Esophagus (tissue), 2 donors: Measurements from ENCODE around the gene TRPC5OS. TPM values are rescaled to one million over a fixed set of nuclear protein-coding genes. Genes with fewer than 3 reads are reported as not detected.

ENCODE experiments used
- H3K27ac ChIP-seq, 2 donors: one replicate each; pipeline ENCODE4 v1.5.1; 2013; ENCODE audit warnings: low read depth in 2 of 2, mild to moderate bottlenecking in 2 of 2, inconsistent platforms in 1 of 2, low read length in 1 of 2, moderate library complexity in 1 of 2
- H3K27me3 ChIP-seq, 2 donors: one replicate each; pipeline ENCODE4 v1.6.1; 2013; ENCODE audit warnings: low read length in 2 of 2, control low read depth in 1 of 2, mild to moderate bottlenecking in 1 of 2; ENCODE audit not compliant: insufficient read depth in 2 of 2, control insufficient read depth in 1 of 2
- H3K36me3 ChIP-seq, 2 donors: one replicate each; pipeline ENCODE4 v1.6.1; 2013; ENCODE audit warnings: low read length in 1 of 2; ENCODE audit not compliant: control insufficient read depth in 2 of 2, insufficient read depth in 2 of 2
- H3K4me1 ChIP-seq, 2 donors: one replicate each; pipeline ENCODE4 v1.6.1; 2013; ENCODE audit warnings: low read length in 1 of 2; ENCODE audit not compliant: control insufficient read depth in 2 of 2, insufficient read depth in 2 of 2
- H3K4me3 ChIP-seq, 2 donors: one replicate each; pipeline ENCODE4 v1.5.1; 2013; ENCODE audit warnings: low read length in 2 of 2, mild to moderate bottlenecking in 2 of 2, low read depth in 1 of 2, moderate library complexity in 1 of 2
- H3K9me3 ChIP-seq, 2 donors: one replicate each; pipeline ENCODE4 v1.6.1; 2013; ENCODE audit warnings: mild to moderate bottlenecking in 2 of 2, low read depth in 1 of 2, low read length in 1 of 2, moderate library complexity in 1 of 2; ENCODE audit not compliant: control insufficient read depth in 2 of 2, insufficient read depth in 1 of 2
- WGBS, 2 donors: extraction: QIAGEN DNeasy Blood & Tissue Kit; methylation state at CpG; one replicate each; pipeline ENCODE4 v1.1.7; 2013; 5-methylcytosine and 5-hydroxymethylcytosine counted together
- polyA plus RNA-seq, 2 donors: library from polyadenylated mRNA; stranded (reverse); fragments of 200-250 nt; gene quantifications; one replicate each; pipeline ENCODE4 v1.2.3, GENCODE V29; 2013
- donor health status: healthy with polysubstance abuse.
- donor health status: Bipolar disorder and iron deficiency.

TRPC5OS gene
- polyA plus RNA-seq = not detected

DNA sequence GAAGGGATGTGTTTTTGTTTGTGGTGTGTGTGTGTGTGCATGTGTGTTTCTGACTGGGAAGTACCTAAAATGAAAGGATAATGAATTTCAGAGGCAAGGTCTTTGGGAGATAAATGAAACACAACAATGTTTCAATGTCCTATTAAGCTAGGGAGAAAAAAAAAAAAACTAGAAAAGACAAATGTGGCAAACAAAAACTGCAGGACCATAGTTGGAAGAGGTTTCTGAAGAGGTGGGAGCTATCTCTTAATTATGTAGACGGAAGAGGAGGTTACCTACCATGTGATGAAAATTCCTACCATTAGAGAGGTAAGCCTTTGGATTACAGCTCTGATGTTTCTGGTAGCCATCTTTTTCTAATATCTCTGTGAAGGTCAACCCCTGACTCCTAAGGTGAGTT, at the start of gene TRPC5OS:
TRPC5OS (plus strand) TSS at position 301 of the 400 bp plus-strand sequence. CDS start 25,669 bp downstream, outside the sequence.
- no peaks in the 10 kb centered on the region for H3K36me3 ChIP-seq
- H3K9me3 ChIP-seq = no peaks in the 10 kb centered on the region
- WGBS, 2 donors = 68 to 89% methylated on average over 1 of the region's 1 CpG
- H3K27me3 ChIP-seq = peaks cover 0 to 5% of the 10 kb centered on the region in 2 donors
- H3K27ac ChIP-seq = no peak within 1 kb of the TSS
- H3K4me3 ChIP-seq = no peak within 1 kb of the TSS
- no peaks in the 10 kb centered on the region for H3K4me1 ChIP-seq

DNA sequence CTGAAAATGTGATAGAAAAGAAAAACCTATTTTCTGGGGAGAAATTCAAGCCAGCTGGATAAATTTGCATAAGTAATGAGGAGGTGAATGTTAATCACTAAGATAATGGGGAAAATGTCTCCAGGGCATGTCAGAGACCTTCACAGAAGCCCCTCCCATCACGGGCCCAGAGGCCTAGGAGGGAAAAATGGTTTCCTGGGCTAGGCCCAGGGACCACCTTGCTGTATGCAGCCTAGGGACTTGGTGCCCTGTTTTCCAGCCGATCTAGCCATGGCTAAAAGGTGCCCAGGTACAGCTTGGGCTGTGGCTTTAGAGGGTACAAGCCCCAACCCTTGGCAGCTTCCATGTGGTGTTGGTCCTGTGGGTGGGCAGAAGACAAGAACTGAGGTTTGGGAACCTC, 46.6 kb upstream of the TRPC5OS start:
- Histone ChIP-seq H3K36me3 (no peaks in the 10 kb centered on the region), H3K4me3 (no peak overlapping the region), H3K9me3 (no peaks in the 10 kb centered on the region), H3K27me3 (peaks cover 0 to 2% of the 10 kb centered on the region in 2 donors), H3K4me1 (no peaks in the 10 kb centered on the region), H3K27ac (no peak overlapping the region)
- 54 to 73% methylated on average over 2 of the region's 2 CpGs for WGBS, 2 donors

DNA sequence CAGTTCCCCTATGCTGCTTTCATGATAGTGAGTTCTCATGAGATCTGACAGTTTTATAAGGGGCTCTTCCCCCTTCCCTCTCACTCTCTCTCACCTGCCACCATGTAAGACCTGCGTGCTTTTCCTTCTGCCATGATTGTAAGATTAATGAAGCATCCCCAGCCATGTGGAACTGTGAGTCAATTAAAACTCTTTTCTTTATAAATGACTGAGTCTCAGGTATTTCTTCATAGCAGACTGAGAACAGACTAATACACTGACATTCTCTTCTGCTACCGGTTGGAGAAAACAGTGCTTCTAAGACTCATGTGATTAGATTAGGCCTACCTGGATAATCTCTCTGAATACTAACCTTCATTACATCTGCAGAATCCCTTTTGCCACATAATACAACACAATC, 45.4 kb upstream of the TRPC5OS start:
- Histone ChIP-seq H3K27ac (no peak overlapping the region), H3K4me1 (no peaks in the 10 kb centered on the region)
- 86% methylated on average over 2 of the region's 2 CpGs for WGBS, 2 donors

DNA sequence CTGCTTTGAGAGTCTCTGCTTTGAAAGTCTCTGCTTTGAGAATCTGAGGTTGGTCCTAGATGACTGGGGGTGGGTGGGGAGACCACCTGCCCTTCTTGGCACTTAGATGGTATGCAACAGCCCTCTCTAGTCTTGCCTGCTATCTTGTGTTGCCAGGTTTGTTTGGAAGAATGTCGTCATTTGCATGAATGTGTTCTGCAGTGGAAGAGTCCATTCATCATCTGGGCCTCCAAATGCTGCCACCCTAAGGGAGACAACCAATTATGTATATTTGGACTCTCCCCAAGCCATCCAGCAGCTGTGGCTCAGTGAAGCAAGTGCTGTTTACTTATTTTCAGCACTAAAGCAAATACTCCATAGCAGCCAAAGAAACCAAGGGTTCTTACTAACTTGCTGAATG, 44.6 kb upstream of the TRPC5OS start:
- no peak overlapping the region for H3K4me3 ChIP-seq
- peaks cover 0 to 2% of the 10 kb centered on the region in 2 donors for H3K27me3 ChIP-seq
- no peaks in the 10 kb centered on the region for H3K4me1 ChIP-seq
- 29 to 42% methylated on average over 1 of the region's 1 CpG for WGBS, 2 donors
- no peak overlapping the region for H3K27ac ChIP-seq
- no peaks in the 10 kb centered on the region for H3K9me3 ChIP-seq
- no peaks in the 10 kb centered on the region for H3K36me3 ChIP-seq

More for the DNA sequence above, 45.4 kb upstream of the TRPC5OS start:
- H3K27me3 ChIP-seq = peaks cover 0 to 2% of the 10 kb centered on the region in 2 donors
- no peak overlapping the region for H3K4me3 ChIP-seq
- H3K9me3 ChIP-seq = no peaks in the 10 kb centered on the region
- no peaks in the 10 kb centered on the region for H3K36me3 ChIP-seq

DNA sequence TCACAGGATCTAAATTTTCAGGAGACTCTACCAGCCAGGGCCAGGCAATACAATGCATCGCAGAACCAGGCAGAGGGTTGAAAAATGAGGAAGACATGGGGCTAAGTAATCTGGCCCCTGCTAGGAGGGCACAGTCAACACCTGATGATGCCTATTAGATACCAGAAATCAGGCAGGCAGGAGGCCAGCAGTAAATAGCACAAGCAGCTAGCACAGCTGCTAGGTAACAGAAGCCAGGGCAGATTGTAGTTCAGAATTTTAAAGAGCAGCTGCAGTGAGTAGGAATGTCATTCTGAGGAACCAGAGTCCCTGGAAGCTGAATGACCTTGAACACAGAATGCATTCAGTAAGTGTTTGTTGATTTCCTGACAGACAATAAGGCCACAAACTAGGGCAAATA, 38.8 kb upstream of the TRPC5OS start:
- 81 to 89% methylated on average over 1 of the region's 1 CpG for WGBS, 2 donors
- Histone ChIP-seq H3K36me3 (no peaks in the 10 kb centered on the region), H3K27me3 (peaks cover 0 to 2% of the 10 kb centered on the region in 2 donors), H3K4me3 (no peak overlapping the region), H3K4me1 (no peaks in the 10 kb centered on the region), H3K9me3 (no peaks in the 10 kb centered on the region), H3K27ac (no peak overlapping the region)

DNA sequence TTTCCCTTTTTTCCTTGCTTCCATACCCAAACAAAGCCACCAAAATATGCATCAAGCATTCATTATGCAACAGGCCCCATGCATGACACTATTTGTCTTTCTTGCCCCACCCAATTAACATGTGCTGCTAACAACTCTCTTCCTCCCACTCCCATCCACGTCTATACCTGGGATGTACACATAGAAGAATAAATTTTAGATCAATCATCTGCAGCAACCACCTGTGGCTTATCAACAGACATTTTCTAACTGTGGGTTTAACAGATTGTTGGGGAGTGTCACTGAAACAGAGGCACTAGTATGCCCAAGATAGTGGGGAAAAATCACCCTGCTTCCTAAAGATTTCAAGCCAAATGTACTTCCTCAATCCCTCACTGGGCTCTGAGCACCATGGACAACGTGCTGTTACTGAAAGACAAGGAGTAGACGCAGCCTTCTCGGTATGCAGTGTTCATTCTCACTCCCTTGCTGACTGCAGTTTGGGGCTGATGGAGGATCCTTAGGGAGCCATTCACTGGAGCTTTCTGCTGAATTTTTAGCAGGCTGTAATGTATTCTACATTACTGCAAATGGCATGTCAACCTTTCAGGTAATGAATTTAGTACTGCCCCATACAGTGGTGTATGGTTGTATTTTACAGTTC, 28.4 kb upstream of the TRPC5OS start:
- Histone ChIP-seq H3K27ac (no peak overlapping the region), H3K27me3 (peaks cover 0 to 4% of the 10 kb centered on the region in 2 donors), H3K9me3 (no peaks in the 10 kb centered on the region), H3K4me1 (no peaks in the 10 kb centered on the region), H3K4me3 (no peak overlapping the region), H3K36me3 (no peaks in the 10 kb centered on the region)
- 61 to 64% methylated on average over 4 of the region's 4 CpGs for WGBS, 2 donors

DNA sequence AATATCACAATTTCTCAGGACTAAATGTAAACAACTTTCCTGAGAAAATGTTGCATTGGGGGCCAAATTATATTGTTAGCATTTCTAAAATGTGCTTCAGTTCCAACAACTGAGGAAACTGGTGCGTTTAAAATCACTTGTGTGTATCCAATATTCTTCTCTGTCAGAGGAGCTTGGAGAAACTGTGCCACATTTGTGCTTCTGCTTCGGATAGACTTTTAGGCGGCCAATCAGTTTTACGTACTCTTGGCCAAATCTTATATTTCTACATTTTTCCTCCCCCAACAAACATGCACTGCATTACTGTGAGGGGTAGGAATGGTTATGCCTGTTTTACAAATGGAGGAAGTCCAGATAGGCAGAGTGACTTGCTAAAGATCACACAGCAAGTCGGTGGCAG, 27.4 kb upstream of the TRPC5OS start:
- no peaks in the 10 kb centered on the region for H3K4me1 ChIP-seq
- 74 to 88% methylated on average over 5 of the region's 5 CpGs for WGBS, 2 donors
- no peak overlapping the region for H3K27ac ChIP-seq
- no peak overlapping the region for H3K4me3 ChIP-seq
- no peaks in the 10 kb centered on the region for H3K36me3 ChIP-seq
- no peaks in the 10 kb centered on the region for H3K9me3 ChIP-seq
- peaks cover 0 to 4% of the 10 kb centered on the region in 2 donors for H3K27me3 ChIP-seq

DNA sequence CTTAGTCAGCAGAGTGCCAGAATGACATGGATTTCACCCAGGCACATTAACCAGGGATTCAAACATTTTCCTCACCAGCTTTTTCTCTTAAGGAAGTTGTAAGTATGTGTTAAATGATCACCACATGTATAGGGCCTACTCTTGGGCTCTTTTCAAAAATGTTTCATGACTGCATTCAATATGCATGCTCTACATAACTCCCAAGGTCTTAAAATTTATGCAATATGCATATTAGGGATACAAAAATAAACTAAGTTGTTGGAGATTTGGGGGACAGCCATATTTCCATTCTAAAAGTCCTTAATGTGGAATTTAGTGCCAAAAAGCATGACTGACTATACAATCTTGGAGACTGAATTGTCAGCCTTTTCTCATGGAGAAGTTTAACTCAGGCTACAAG, 25.0 kb upstream of the TRPC5OS start:
- H3K36me3 ChIP-seq = no peaks in the 10 kb centered on the region
- no peak overlapping the region for H3K4me3 ChIP-seq
- H3K27ac ChIP-seq = no peak overlapping the region
- H3K9me3 ChIP-seq = no peaks in the 10 kb centered on the region
- H3K27me3 ChIP-seq = peaks cover 0 to 4% of the 10 kb centered on the region in 2 donors
- no peaks in the 10 kb centered on the region for H3K4me1 ChIP-seq

DNA sequence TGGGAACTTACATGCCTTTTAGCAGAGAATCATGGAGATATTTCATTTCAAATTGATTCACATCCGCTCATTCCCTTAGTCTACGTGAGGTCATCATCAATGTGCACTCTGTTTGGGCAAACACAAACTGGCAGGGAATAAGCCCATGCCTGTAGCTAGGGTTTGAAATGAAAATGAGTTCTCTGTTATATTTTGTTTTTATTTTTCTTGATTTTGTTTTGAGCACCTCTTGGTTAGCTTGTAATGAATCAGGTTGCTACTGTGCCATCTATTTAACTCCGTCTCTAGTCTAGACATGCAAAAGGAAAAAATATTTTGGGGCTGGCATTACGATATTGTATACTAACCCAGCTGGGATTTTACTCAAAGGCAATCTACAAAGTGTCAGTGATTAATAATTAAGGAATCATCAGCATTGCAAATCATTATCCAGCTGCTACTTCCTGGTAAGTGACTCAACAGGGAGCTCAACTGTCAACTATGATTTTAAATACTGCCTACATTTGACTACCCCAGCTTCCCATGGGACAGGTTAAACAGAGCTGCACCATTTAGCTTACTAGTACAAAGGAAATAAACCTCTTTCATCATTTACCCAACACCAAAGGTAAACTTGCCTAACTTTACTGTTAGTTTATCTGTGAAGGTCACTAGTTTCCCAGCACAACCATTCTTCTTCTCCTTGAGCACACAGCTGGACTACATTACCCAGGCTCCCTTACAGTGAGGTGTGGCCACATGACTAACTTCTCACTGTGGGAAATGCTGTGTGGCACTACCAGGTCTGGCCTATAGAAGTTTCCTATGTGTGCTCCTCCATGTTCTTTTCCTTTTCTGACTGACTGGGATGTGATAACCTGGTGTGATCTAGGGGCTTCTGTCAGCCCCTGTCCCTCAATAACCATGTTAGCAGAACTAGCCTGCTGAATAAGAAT, 21.2 kb upstream of the TRPC5OS start:
- no peak overlapping the region for H3K4me3 ChIP-seq
- no peaks in the 10 kb centered on the region for H3K4me1 ChIP-seq
- 55 to 66% methylated on average over 4 of the region's 4 CpGs for WGBS, 2 donors
- no peaks in the 10 kb centered on the region for H3K36me3 ChIP-seq
- H3K27me3 ChIP-seq = peaks cover 0 to 3% of the 10 kb centered on the region in 2 donors
- peak overlapping the region in 1 of 2 donors; percentile 56 for H3K27ac ChIP-seq
- H3K9me3 ChIP-seq = no peaks in the 10 kb centered on the region
